ENCODE data around the gene KRTAP10-8.
"Not testable (repeated sequence)": the region's sequence is repeated elsewhere in the genome, so short reads cannot be mapped to it uniquely, and the experiment has no call there.

The KRTAP10-8 gene

GRCh38 chr21:44612029-44612486 is at the start of gene KRTAP10-8:
Gene KRTAP10-8 (plus strand): TSS chr21:44612079. CDS start chr21:44612101, 22 bp downstream.
- no peak for DNase-seq

GRCh38 chr21:44564099-44564498 is 47.8 kb upstream of the KRTAP10-8 start:
- DNase-seq = no peak

- DNase-seq = no peak
These were observed 46.8 kb upstream of the KRTAP10-8 start for GRCh38 chr21:44564886-44565598.

GRCh38 chr21:44566403-44566802 is 45.5 kb upstream of the KRTAP10-8 start:
- DNase-seq = no peak

- DNase-seq = no peak
These were observed 44.3 kb upstream of the KRTAP10-8 start for GRCh38 chr21:44567481-44568171.

- no peak for DNase-seq
These were observed 43.6 kb upstream of the KRTAP10-8 start for GRCh38 chr21:44568261-44568660.

- no peak for DNase-seq
These were observed 43.0 kb upstream of the KRTAP10-8 start for GRCh38 chr21:44568667-44569556.

- DNase-seq = no peak
These were observed 41.9 kb upstream of the KRTAP10-8 start for GRCh38 chr21:44569861-44570517.

- no peak for DNase-seq
These were observed 40.6 kb upstream of the KRTAP10-8 start for GRCh38 chr21:44571296-44571695.

GRCh38 chr21:44571844-44572782 is 39.8 kb upstream of the KRTAP10-8 start:
- DNase-seq = no peak

- no peak for DNase-seq
These were observed 38.8 kb upstream of the KRTAP10-8 start for GRCh38 chr21:44572959-44573583.

- DNase-seq = not testable (repeated sequence)
These were observed 38.0 kb upstream of the KRTAP10-8 start, which contains the start of gene KRTAP10-4 for GRCh38 chr21:44573630-44574456. Gene KRTAP10-4 (plus strand): TSS chr21:44573729. CDS start chr21:44573759, 30 bp downstream.

- no peak for DNase-seq
These were observed 37.2 kb upstream of the KRTAP10-8 start for GRCh38 chr21:44574457-44575306.

GRCh38 chr21:44575307-44576024 is 36.4 kb upstream of the KRTAP10-8 start:
- no peak for DNase-seq

- DNase-seq = no peak
These were observed 35.9 kb upstream of the KRTAP10-8 start for GRCh38 chr21:44576025-44576420.

- no peak for DNase-seq
These were observed 33.4 kb upstream of the KRTAP10-8 start for GRCh38 chr21:44578371-44579055.

- DNase-seq = no peak
These were observed 32.6 kb upstream of the KRTAP10-8 start for GRCh38 chr21:44579056-44579832.
